Keratinocyte (primary cell): ENCODE measurements around the gene SLC9A6. TPM values are rescaled to one million over a fixed set of nuclear protein-coding genes. Genes with fewer than 3 reads are reported as not detected.

Source experiments
- DNase-seq: peaks from one replicate; pipeline ENCODE4 v3.0.0-alpha.2; 2011; ENCODE audit warnings: low read depth, missing footprints, low spot score
- FAIRE-seq: peaks from 2 replicates; lab custom pipeline; 2011; peaks lifted over from hg19 to GRCh38; lab: Jason Lieb, UNC
- H2AFZ ChIP-seq: 2 replicates; pipeline ENCODE4 v1.6.0; 2012; ENCODE audit warnings: low read length, control low read depth, inconsistent platforms; ENCODE audit not compliant: control insufficient read depth
- H3K27ac ChIP-seq: 2 replicates; pipeline ENCODE4 v1.5.1; 2011; ENCODE audit warnings: low read length; ENCODE audit not compliant: control insufficient read depth, insufficient read depth
- H3K27me3 ChIP-seq: 3 replicates; pipeline ENCODE4 v1.6.0; 2011; ENCODE audit warnings: low read length; ENCODE audit not compliant: control insufficient read depth, insufficient read depth; ENCODE audit errors: extremely low read depth
- H3K36me3 ChIP-seq, 2 experiments: 2 replicates in 1 of 2; 3 replicates in 1 of 2; pipeline ENCODE4 v1.5.1; 2011; ENCODE audit warnings: low read length in 2 of 2, mild to moderate bottlenecking in 1 of 2; ENCODE audit not compliant: control insufficient read depth in 2 of 2, insufficient read depth in 2 of 2; ENCODE audit errors: extremely low read depth in 1 of 2
- H3K4me1 ChIP-seq: 3 replicates; pipeline ENCODE4 v1.5.1; 2011; ENCODE audit warnings: low read length; ENCODE audit not compliant: control insufficient read depth, insufficient read depth; ENCODE audit errors: extremely low read depth
- H3K4me2 ChIP-seq: 3 replicates; pipeline ENCODE4 v1.6.0; 2011; ENCODE audit warnings: low read depth, low read length; ENCODE audit not compliant: control insufficient read depth, insufficient read depth; ENCODE audit errors: extremely low read depth
- H3K4me3 ChIP-seq, 3 experiments: fragments of 200-600 bp in 1 of 3; sonication (generic) in 1 of 3; 2 replicates in 2 of 3; 3 replicates in 1 of 3; pipeline ENCODE4 v1.5.1; 2011 to 2016; ENCODE audit warnings: low read length in 3 of 3, mild to moderate bottlenecking in 3 of 3, control low read depth in 2 of 3, inconsistent platforms in 1 of 3, low read depth in 1 of 3, mixed read lengths in 1 of 3, mixed run types in 1 of 3, moderate library complexity in 1 of 3; ENCODE audit not compliant: control insufficient read depth in 2 of 3, insufficient read depth in 2 of 3; ENCODE audit errors: extremely low read depth in 1 of 3
- H3K79me2 ChIP-seq: 2 replicates; pipeline ENCODE4 v1.6.0; 2012; ENCODE audit warnings: low read length; ENCODE audit not compliant: control insufficient read depth, insufficient read depth
- H3K9ac ChIP-seq: 3 replicates; pipeline ENCODE4 v1.6.0; 2011; ENCODE audit warnings: low read length; ENCODE audit not compliant: control insufficient read depth, insufficient read depth; ENCODE audit errors: extremely low read depth
- H3K9me1 ChIP-seq: 3 replicates; pipeline ENCODE4 v1.6.0; 2011; ENCODE audit warnings: low read length; ENCODE audit not compliant: control insufficient read depth, insufficient read depth; ENCODE audit errors: extremely low read depth
- H3K9me3 ChIP-seq: 2 replicates; pipeline ENCODE4 v1.5.1; 2012; ENCODE audit warnings: low read depth, low read length; ENCODE audit not compliant: control insufficient read depth
- H4K20me1 ChIP-seq: 3 replicates; pipeline ENCODE4 v1.6.0; 2011; ENCODE audit warnings: low read length; ENCODE audit not compliant: control insufficient read depth, insufficient read depth; ENCODE audit errors: extremely low read depth
- EZH2 ChIP-seq: IDR thresholded peaks from one replicate; pipeline ENCODE4 v1.6.1; 2012; ENCODE audit warnings: inconsistent platforms, mild to moderate bottlenecking, low read length, moderate library complexity
- dilution Hi-C: fragments of 300-500 bp; cut with MboI; formaldehyde crosslinking; loops from one replicate; pipeline ENCODE4 v1.7.0; 2020; ENCODE audit warnings: low sequenced_read_pairs; ENCODE audit not compliant: extremely low pct_ligation_motif_present
- polyA plus RNA-seq, 5 experiments: library from polyadenylated mRNA; depleted of rRNA in 3 of 5; stranded (reverse) in 3 of 5; stranded (forward) in 1 of 5; unstranded in 1 of 5; fragments of >200 nt; gene quantifications; 1 replicate in 1 of 5; 2 replicates in 3 of 5; 3 replicates in 1 of 5; pipeline versions ENCODE4 v1.2.1 to v1.2.3, GENCODE V29; 2011 to 2012; ENCODE audit warnings: missing spikeins in 2 of 5, low read depth in 1 of 5, low replicate concordance in 1 of 5
- TF ChIP-seq, protein P1 (sequence below), 3 experiments: IDR thresholded peaks in 1 of 3; conservative IDR thresholded peaks in 1 of 3; optimal IDR thresholded peaks in 1 of 3; 2 replicates in 2 of 3; 3 replicates in 1 of 3; pipeline versions ENCODE3 to v1.5.1; 2011; ENCODE audit warnings: low read length in 3 of 3, mild to moderate bottlenecking in 3 of 3, moderate library complexity in 2 of 3, control low read depth in 1 of 3, inconsistent platforms in 1 of 3; ENCODE audit not compliant: insufficient read depth in 2 of 3; ENCODE audit errors: extremely low read depth in 1 of 3

The SLC9A6 gene
- polyA plus RNA-seq, 1 donor (not counting 4 experiments of a cell fraction or from before 2014, with no cell fraction given), result 17.4 TPM

DNA sequence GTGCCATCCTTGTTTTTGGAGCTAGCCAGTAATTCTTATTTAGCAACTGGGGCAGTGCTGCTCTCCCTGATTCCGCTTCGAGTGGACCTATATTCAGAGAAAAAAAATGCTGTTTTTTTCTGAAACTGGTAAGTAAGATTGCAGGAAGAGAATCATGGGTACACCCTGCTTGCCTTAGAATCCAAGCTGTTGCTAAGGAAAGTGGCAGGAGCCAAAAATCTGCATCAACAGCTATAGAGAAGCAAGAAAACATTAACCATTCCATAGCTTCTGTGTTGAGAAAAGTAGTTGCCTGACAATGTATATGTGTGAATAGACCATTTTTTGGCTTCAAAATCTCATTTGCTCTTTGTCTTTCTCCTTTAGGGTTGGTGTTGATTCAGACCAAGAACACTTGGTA lies 44.5 kb downstream of the SLC9A6 start:
- no peak for FAIRE-seq

DNA sequence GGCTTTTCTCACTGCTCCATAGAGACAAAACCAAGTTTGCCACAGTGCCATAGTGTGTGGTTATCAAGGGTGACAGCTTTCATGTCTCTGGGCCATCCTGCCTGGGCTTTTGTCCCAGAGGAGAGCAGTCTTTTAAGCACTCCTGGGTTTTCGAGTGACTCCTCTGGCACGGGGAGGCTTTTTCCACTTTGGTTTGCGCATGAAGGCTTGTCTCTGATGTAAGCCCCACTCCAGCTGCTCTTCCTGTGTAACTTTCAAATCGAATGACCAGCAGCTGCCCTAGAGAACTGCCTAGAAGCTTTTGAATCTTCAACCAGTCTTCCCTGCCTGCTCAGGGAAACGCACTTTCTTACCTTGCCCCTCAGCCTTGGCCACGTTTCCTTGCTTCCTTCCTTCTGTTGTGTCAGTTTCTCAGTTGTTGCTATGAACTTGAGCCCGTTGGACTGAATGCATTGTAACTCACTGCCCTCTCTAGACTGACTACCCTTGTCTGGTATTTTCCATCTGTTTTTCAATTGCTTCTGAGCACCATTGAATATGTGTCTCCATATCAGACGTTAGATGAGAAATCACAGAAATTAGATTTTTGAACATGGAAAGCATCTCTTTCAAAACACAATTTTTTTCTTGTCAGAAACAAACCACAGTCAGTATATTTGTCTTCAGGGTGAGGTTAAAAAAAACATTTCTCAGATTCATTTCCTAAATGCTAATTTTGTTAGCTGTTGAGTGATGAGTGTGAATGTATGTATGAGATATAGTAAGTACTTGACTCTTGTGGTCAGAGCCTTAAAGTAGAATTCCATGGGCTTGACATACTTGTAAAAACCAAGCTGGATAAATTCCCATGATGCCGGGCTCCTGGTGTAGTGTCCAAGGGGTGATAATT lies 45.3 kb downstream of the SLC9A6 start:
- TF ChIP-seq, protein P1, sequence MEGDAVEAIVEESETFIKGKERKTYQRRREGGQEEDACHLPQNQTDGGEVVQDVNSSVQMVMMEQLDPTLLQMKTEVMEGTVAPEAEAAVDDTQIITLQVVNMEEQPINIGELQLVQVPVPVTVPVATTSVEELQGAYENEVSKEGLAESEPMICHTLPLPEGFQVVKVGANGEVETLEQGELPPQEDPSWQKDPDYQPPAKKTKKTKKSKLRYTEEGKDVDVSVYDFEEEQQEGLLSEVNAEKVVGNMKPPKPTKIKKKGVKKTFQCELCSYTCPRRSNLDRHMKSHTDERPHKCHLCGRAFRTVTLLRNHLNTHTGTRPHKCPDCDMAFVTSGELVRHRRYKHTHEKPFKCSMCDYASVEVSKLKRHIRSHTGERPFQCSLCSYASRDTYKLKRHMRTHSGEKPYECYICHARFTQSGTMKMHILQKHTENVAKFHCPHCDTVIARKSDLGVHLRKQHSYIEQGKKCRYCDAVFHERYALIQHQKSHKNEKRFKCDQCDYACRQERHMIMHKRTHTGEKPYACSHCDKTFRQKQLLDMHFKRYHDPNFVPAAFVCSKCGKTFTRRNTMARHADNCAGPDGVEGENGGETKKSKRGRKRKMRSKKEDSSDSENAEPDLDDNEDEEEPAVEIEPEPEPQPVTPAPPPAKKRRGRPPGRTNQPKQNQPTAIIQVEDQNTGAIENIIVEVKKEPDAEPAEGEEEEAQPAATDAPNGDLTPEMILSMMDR (optimal IDR thresholded peaks at IDR 0.05 in 1 of 3, IDR thresholded peaks at IDR 0.05 in 1 of 3, conservative IDR thresholded peaks at IDR 0.05 in 1 of 3; ENCODE audit: extremely low read depth in 1 of 3, insufficient read depth in 2 of 3, low read length in 3 of 3), result no peak
- TF ChIP-seq EZH2, result no peak
- H3K36me3 ChIP-seq, result peaks cover 3 to 5% of the 10 kb centered on the region in 2 experiments
- dilution Hi-C loops, result no loop called here
- H3K4me3 ChIP-seq, result no peak overlapping the region
- no peaks in the 10 kb centered on the region for H3K79me2 ChIP-seq
- H3K9ac ChIP-seq, result no peak overlapping the region
- no peak overlapping the region for H3K27ac ChIP-seq
- H4K20me1 ChIP-seq, result no peaks in the 10 kb centered on the region
- FAIRE-seq (no peak), DNase-seq (no peak)
- no peak overlapping the region for H3K4me2 ChIP-seq
- H3K4me1 ChIP-seq, result no peaks in the 10 kb centered on the region
- no peaks in the 10 kb centered on the region for H3K27me3 ChIP-seq
- no peak overlapping the region for H2AFZ ChIP-seq
- no peaks in the 10 kb centered on the region for H3K9me1 ChIP-seq
- no peaks in the 10 kb centered on the region for H3K9me3 ChIP-seq

More for the DNA sequence above, 44.5 kb downstream of the SLC9A6 start:
- TF ChIP-seq, protein P1 (optimal IDR thresholded peaks at IDR 0.05 in 1 of 3, IDR thresholded peaks at IDR 0.05 in 1 of 3, conservative IDR thresholded peaks at IDR 0.05 in 1 of 3; ENCODE audit: extremely low read depth in 1 of 3, insufficient read depth in 2 of 3, low read length in 3 of 3), result no peak
- no peak for TF ChIP-seq EZH2
- H3K9ac ChIP-seq, result no peak overlapping the region
- no peak overlapping the region for H2AFZ ChIP-seq
- dilution Hi-C loops, result no loop called here
- no peaks in the 10 kb centered on the region for H4K20me1 ChIP-seq
- no peak overlapping the region for H3K4me2 ChIP-seq
- H3K4me1 ChIP-seq, result no peaks in the 10 kb centered on the region
- no peak overlapping the region for H3K27ac ChIP-seq
- H3K27me3 ChIP-seq, result no peaks in the 10 kb centered on the region
- H3K4me3 ChIP-seq, result no peak overlapping the region
- no peak for DNase-seq
- no peaks in the 10 kb centered on the region for H3K9me1 ChIP-seq
- no peaks in the 10 kb centered on the region for H3K79me2 ChIP-seq
- no peaks in the 10 kb centered on the region for H3K9me3 ChIP-seq
- H3K36me3 ChIP-seq, result peaks cover 3 to 5% of the 10 kb centered on the region in 2 experiments
